Lower lobe of right lung (tissue), 2 donors: ENCODE results near the gene DSG4. TPM values are rescaled to one million over a fixed set of nuclear protein-coding genes. Genes with fewer than 3 reads are reported as not detected.
"Not testable (repeated sequence)": the region's sequence is repeated elsewhere in the genome, so short reads cannot be mapped to it uniquely, and the experiment has no call there.

ENCODE experiments used
- ATAC-seq, 2 donors: fragments of 200-7000 bp; cut with Tn5 transposase; one replicate each; pipeline ENCODE4 v1.9.1; 2020 to 2022; ENCODE audit warnings: mild to moderate bottlenecking in 2 of 2, moderate library complexity in 2 of 2
- DNase-seq: peaks from one replicate; pipeline ENCODE4 v3.0.0-alpha.2; 2020
- H3K27ac ChIP-seq: fragments of 200-600 bp; one replicate; pipeline ENCODE4 v1.8.0; 2022
- H3K27me3 ChIP-seq: fragments of 200-600 bp; one replicate; pipeline ENCODE4 v1.8.0; 2022; ENCODE audit warnings: low read depth
- H3K36me3 ChIP-seq: fragments of 200-600 bp; one replicate; pipeline ENCODE4 v1.8.0; 2022; ENCODE audit warnings: mild to moderate bottlenecking
- H3K4me1 ChIP-seq: fragments of 200-600 bp; one replicate; pipeline ENCODE4 v1.8.0; 2022
- H3K4me3 ChIP-seq: fragments of 200-600 bp; one replicate; pipeline ENCODE4 v1.8.0; 2022; ENCODE audit warnings: mild to moderate bottlenecking
- H3K9me3 ChIP-seq: fragments of 200-600 bp; one replicate; pipeline ENCODE4 v1.8.0; 2022
- CTCF ChIP-seq: fragments of 200-600 bp; IDR thresholded peaks from one replicate; pipeline ENCODE4 v1.8.0; 2022; ENCODE audit warnings: antibody characterized with exemption, mild to moderate bottlenecking
- intact Hi-C: fragments of 100-400 bp; cut with DNase I; formaldehyde crosslinking; loops from one replicate; pipeline ENCODE4 v1.11.0; 2022
- long read RNA-seq: library from polyadenylated mRNA; unstranded; transcript quantifications from one replicate; pipeline ENCODE4 v2.0.0, GENCODE V29; 2021
- total RNA-seq: library from RNA; stranded (reverse); fragmentation: NEBNext Ultra II Directional; extraction: Animal tissue kit (Norgen Biotek cat#: 25700); gene quantifications from one replicate; pipeline ENCODE4 v1.2.1, GENCODE V29; 2021
- donor health status: DM: no; HTN: yes; CAD: no; lungs with severe emphysema.

Gene DSG4
- total RNA-seq = not detected
- long read RNA-seq = 0 reads

- ATAC-seq = no peak
- Histone ChIP-seq H3K4me3 (no peak within 1 kb of the TSS), H3K9me3 (no peaks in the 10 kb centered on the region), H3K4me1 (no peaks in the 10 kb centered on the region), H3K36me3 (no peaks in the 10 kb centered on the region), H3K27ac (no peak within 1 kb of the TSS), H3K27me3 (no peaks in the 10 kb centered on the region)
- intact Hi-C loops = no loop called here
- DNase-seq = no peak
- no peak for TF ChIP-seq CTCF
These were observed at the start of gene DSG4 for GRCh38 chr18:31376477-31376876. Gene DSG4, plus strand, starts transcription at chr18:31376777. Its CDS starts 135 bp downstream, at chr18:31376912.

- intact Hi-C loops = no loop called here
- Histone ChIP-seq H3K9me3 (no peaks in the 10 kb centered on the region), H3K27ac (no peak overlapping the region), H3K36me3 (no peaks in the 10 kb centered on the region), H3K4me3 (no peak overlapping the region), H3K4me1 (no peaks in the 10 kb centered on the region), H3K27me3 (no peaks in the 10 kb centered on the region)
- ATAC-seq (no peak), DNase-seq (no peak)
- no peak for TF ChIP-seq CTCF
These were observed 46.7 kb upstream of the DSG4 start for GRCh38 chr18:31329787-31330438.

- no peak for ATAC-seq
- no peaks in the 10 kb centered on the region for H3K9me3 ChIP-seq
- TF ChIP-seq CTCF = no peak
- intact Hi-C loops = no loop called here
- H3K27ac ChIP-seq = no peak overlapping the region
- no peak for DNase-seq
- no peaks in the 10 kb centered on the region for H3K27me3 ChIP-seq
- H3K4me3 ChIP-seq = no peak overlapping the region
- no peaks in the 10 kb centered on the region for H3K4me1 ChIP-seq
- H3K36me3 ChIP-seq = no peaks in the 10 kb centered on the region
These were observed 33.1 kb upstream of the DSG4 start for GRCh38 chr18:31343454-31343853.

GRCh38 chr18:31353336-31353735 lies 23.2 kb upstream of the DSG4 start:
- H3K27ac ChIP-seq, ATAC-seq, H3K36me3 ChIP-seq, intact Hi-C loops, H3K4me1 ChIP-seq, H3K27me3 ChIP-seq, H3K9me3 ChIP-seq, DNase-seq, H3K4me3 ChIP-seq: not testable (repeated sequence)

GRCh38 chr18:31354990-31355389 lies 21.6 kb upstream of the DSG4 start:
- no peaks in the 10 kb centered on the region for H3K36me3 ChIP-seq
- no peak overlapping the region for H3K4me3 ChIP-seq
- ATAC-seq (no peak), DNase-seq (no peak)
- no peak overlapping the region for H3K27ac ChIP-seq
- intact Hi-C loops = no loop called here
- H3K9me3 ChIP-seq = no peaks in the 10 kb centered on the region
- H3K4me1 ChIP-seq = no peaks in the 10 kb centered on the region
- no peaks in the 10 kb centered on the region for H3K27me3 ChIP-seq
- TF ChIP-seq CTCF = no peak

GRCh38 chr18:31356025-31356424 lies 20.6 kb upstream of the DSG4 start:
- no peak for DNase-seq
- no peaks in the 10 kb centered on the region for H3K36me3 ChIP-seq

More at GRCh38 chr18:31356025-31356424, 20.6 kb upstream of the DSG4 start:
- no peak for ATAC-seq
- H3K27me3 ChIP-seq = no peaks in the 10 kb centered on the region
- no peak overlapping the region for H3K27ac ChIP-seq
- no peak overlapping the region for H3K4me3 ChIP-seq
- TF ChIP-seq CTCF = no peak
- intact Hi-C loops = no loop called here
- H3K9me3 ChIP-seq = no peaks in the 10 kb centered on the region
- H3K4me1 ChIP-seq = no peaks in the 10 kb centered on the region
